ENCODE measurements around the gene LOXL1. TPM values are rescaled to one million over a fixed set of nuclear protein-coding genes. Genes with fewer than 3 reads are reported as not detected.

The LOXL1 gene
- total RNA-seq, 1 donor from 2014 or later, result 280 TPM

DNA sequence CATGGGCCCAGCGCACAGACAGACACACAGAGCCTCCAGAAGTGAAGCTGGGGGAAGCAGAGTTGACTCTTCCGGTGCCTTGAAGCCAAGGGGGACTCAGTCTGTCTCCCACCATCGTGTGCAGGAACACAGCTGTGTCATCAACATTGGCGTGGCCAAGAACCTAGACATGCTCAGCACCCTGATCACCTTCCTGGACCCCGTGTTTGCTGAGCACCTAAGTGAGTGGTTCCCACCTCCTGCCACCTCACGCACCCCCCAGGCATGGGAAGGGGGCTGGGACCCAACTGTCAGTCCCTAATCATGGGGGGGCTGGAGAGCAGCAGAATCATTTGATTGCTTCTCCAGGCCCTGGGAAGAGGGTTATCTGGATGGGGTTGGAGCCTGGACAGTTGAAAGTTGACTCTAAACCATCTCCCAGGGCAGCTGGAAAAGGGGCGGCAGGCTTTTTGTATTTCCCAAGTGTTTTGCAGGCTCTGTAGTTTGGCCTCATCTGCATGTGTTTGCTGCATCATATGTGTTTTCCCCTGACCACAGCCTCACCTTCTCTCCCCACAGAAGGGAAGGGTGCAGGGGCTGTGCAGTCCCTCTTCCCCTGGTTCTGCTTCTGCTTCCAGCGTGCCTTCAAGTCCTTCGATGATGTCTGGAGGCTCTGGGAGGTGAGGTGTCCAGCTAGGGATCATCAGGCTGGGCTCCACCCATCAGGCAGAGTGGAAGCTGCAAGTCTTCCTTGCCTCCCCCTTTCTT lies 40.1 kb upstream of the LOXL1 start:
- Histone ChIP-seq H4K20me1 (ENCODE audit: insufficient read depth, low read length) (no peaks in the 10 kb centered on the region), H3K9me3 (ENCODE audit: insufficient read depth, low read depth, low read length) (no peaks in the 10 kb centered on the region), H3K79me2 (ENCODE audit: insufficient read depth, low read length) (no peaks in the 10 kb centered on the region), H3K4me2 (ENCODE audit: low read length) (no peak overlapping the region), H3K27me3 (ENCODE audit: insufficient read depth, low read length) (peaks cover 9% of the 10 kb centered on the region), H3K4me1 (ENCODE audit: insufficient read depth, low read length) (no peaks in the 10 kb centered on the region), H3K27ac (ENCODE audit: low read depth, low read length) (no peak overlapping the region), H2AFZ (ENCODE audit: low read depth, low read length) (no peak overlapping the region), H3K36me3 (ENCODE audit: insufficient read depth, low read length) (no peaks in the 10 kb centered on the region), H3K4me3 (ENCODE audit: insufficient read depth, low read depth, low read length) (no peak overlapping the region), H3K9ac (ENCODE audit: low read length) (no peak overlapping the region)
- Mint-ChIP-seq H3K27ac (ENCODE audit: unreplicated experiment) (no peak overlapping the region), H3K4me3 (ENCODE audit: unreplicated experiment) (no peak overlapping the region), H3K27me3 (ENCODE audit: low read depth, unreplicated experiment) (peaks cover 78% of the 10 kb centered on the region), H3K36me3 (ENCODE audit: low read depth, unreplicated experiment) (peaks cover 8% of the 10 kb centered on the region), H3K9me3 (ENCODE audit: unreplicated experiment) (peaks cover 4% of the 10 kb centered on the region), H3K4me1 (ENCODE audit: low read depth, unreplicated experiment) (peaks cover 3% of the 10 kb centered on the region)
- TF ChIP-seq, protein P1, sequence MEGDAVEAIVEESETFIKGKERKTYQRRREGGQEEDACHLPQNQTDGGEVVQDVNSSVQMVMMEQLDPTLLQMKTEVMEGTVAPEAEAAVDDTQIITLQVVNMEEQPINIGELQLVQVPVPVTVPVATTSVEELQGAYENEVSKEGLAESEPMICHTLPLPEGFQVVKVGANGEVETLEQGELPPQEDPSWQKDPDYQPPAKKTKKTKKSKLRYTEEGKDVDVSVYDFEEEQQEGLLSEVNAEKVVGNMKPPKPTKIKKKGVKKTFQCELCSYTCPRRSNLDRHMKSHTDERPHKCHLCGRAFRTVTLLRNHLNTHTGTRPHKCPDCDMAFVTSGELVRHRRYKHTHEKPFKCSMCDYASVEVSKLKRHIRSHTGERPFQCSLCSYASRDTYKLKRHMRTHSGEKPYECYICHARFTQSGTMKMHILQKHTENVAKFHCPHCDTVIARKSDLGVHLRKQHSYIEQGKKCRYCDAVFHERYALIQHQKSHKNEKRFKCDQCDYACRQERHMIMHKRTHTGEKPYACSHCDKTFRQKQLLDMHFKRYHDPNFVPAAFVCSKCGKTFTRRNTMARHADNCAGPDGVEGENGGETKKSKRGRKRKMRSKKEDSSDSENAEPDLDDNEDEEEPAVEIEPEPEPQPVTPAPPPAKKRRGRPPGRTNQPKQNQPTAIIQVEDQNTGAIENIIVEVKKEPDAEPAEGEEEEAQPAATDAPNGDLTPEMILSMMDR (IDR thresholded peaks at IDR 0.05; ENCODE audit: insufficient read depth, low read depth, low read length), result no peak
- no peak for TF ChIP-seq EZH2 (IDR thresholded peaks at IDR 0.05; ENCODE audit: insufficient read depth, low read length)
- DNase-seq (ENCODE audit: low read depth) (no peak), FAIRE-seq (no peak)

DNA sequence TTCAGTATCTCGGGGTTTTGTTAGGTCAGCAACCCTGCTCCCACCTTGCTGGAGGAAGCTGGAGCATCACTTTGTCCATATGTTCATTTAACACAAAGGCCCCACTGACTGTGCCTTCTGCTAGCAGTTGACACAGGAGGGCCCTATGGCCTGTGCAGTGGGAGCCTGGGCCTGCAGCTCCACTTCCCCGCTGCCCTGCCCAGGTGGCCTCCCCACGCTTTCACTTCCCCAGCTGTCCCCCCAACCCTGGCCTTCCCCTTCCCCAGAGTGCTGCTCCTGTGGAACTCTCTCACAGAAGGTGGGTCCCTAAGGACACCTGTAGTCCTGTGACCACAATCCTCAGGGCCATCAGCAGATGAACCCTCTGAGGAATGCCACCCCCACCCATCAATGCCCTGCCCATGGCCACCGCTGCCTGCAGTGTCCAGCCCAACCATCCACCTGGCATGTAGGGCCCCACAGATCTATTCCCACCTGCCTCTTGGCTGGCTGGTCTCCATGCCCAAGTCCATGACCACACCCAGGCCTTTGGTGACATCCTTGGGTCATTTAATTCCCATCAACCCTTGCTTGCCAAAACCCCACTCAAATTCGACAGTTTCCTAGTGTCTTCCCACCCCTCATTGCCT lies 39.4 kb upstream of the LOXL1 start:
- H3K27ac Mint-ChIP-seq (ENCODE audit: unreplicated experiment), result no peak overlapping the region
- H3K4me3 ChIP-seq (ENCODE audit: insufficient read depth, low read depth, low read length), result no peak overlapping the region
- peaks cover 79% of the 10 kb centered on the region for H3K27me3 Mint-ChIP-seq (ENCODE audit: low read depth, unreplicated experiment)
- H3K4me1 Mint-ChIP-seq (ENCODE audit: low read depth, unreplicated experiment), result peaks cover 3% of the 10 kb centered on the region
- no peak overlapping the region for H3K27ac ChIP-seq (ENCODE audit: low read depth, low read length)
- peaks cover 8% of the 10 kb centered on the region for H3K36me3 Mint-ChIP-seq (ENCODE audit: low read depth, unreplicated experiment)
- H2AFZ ChIP-seq (ENCODE audit: low read depth, low read length), result no peak overlapping the region
- H4K20me1 ChIP-seq (ENCODE audit: insufficient read depth, low read length), result no peaks in the 10 kb centered on the region
- H3K4me1 ChIP-seq (ENCODE audit: insufficient read depth, low read length), result no peaks in the 10 kb centered on the region
- no peak overlapping the region for H3K9ac ChIP-seq (ENCODE audit: low read length)
- peaks cover 9% of the 10 kb centered on the region for H3K27me3 ChIP-seq (ENCODE audit: insufficient read depth, low read length)
- TF ChIP-seq, protein P1 (IDR thresholded peaks at IDR 0.05; ENCODE audit: insufficient read depth, low read depth, low read length), result no peak
- DNase-seq (ENCODE audit: low read depth), result no peak
- FAIRE-seq, result no peak
- no peak overlapping the region for H3K4me3 Mint-ChIP-seq (ENCODE audit: unreplicated experiment)
- H3K36me3 ChIP-seq (ENCODE audit: insufficient read depth, low read length), result no peaks in the 10 kb centered on the region
- H3K79me2 ChIP-seq (ENCODE audit: insufficient read depth, low read length), result no peaks in the 10 kb centered on the region
- no peak overlapping the region for H3K4me2 ChIP-seq (ENCODE audit: low read length)
- H3K9me3 Mint-ChIP-seq (ENCODE audit: unreplicated experiment), result peaks cover 4% of the 10 kb centered on the region
- no peaks in the 10 kb centered on the region for H3K9me3 ChIP-seq (ENCODE audit: insufficient read depth, low read depth, low read length)

DNA sequence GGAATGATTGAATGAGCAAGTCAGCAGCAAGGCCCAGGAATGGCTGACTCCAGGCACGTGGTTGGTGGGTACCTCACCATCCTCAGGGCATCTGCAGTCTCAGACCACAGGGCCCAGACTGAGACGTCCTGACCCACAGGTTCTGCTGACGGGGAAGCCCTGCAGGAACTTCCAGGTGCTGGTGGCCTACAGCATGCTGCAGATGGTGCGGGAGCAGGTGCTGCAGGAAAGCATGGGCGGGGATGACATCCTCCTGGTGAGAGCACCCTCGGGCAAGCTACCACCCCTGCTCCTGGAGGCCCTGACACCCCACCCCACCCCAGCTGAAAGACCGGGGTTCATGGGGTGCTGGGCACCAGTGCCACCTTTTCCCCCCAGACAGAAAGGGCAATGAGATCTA lies 38.8 kb upstream of the LOXL1 start:
- Histone ChIP-seq H3K9me3 (ENCODE audit: insufficient read depth, low read depth, low read length) (no peaks in the 10 kb centered on the region), H3K79me2 (ENCODE audit: insufficient read depth, low read length) (no peaks in the 10 kb centered on the region), H3K4me2 (ENCODE audit: low read length) (no peak overlapping the region), H3K27ac (ENCODE audit: low read depth, low read length) (no peak overlapping the region), H3K4me3 (ENCODE audit: insufficient read depth, low read depth, low read length) (no peak overlapping the region), H2AFZ (ENCODE audit: low read depth, low read length) (no peak overlapping the region), H3K27me3 (ENCODE audit: insufficient read depth, low read length) (peaks cover 9% of the 10 kb centered on the region), H3K9ac (ENCODE audit: low read length) (no peak overlapping the region), H3K4me1 (ENCODE audit: insufficient read depth, low read length) (no peaks in the 10 kb centered on the region), H3K36me3 (ENCODE audit: insufficient read depth, low read length) (no peaks in the 10 kb centered on the region), H4K20me1 (ENCODE audit: insufficient read depth, low read length) (no peaks in the 10 kb centered on the region)
- H3K9me3 Mint-ChIP-seq (ENCODE audit: unreplicated experiment), result peaks cover 4% of the 10 kb centered on the region
- no peak overlapping the region for H3K4me3 Mint-ChIP-seq (ENCODE audit: unreplicated experiment)
- peaks cover 72% of the 10 kb centered on the region for H3K27me3 Mint-ChIP-seq (ENCODE audit: low read depth, unreplicated experiment)
- no peak overlapping the region for H3K27ac Mint-ChIP-seq (ENCODE audit: unreplicated experiment)
- peaks cover 8% of the 10 kb centered on the region for H3K36me3 Mint-ChIP-seq (ENCODE audit: low read depth, unreplicated experiment)
- DNase-seq (ENCODE audit: low read depth), result no peak
- TF ChIP-seq EZH2 (IDR thresholded peaks at IDR 0.05; ENCODE audit: insufficient read depth, low read length), result no peak
- TF ChIP-seq, protein P1 (IDR thresholded peaks at IDR 0.05; ENCODE audit: insufficient read depth, low read depth, low read length), result no peak
- FAIRE-seq, result no peak
- H3K4me1 Mint-ChIP-seq (ENCODE audit: low read depth, unreplicated experiment), result no peaks in the 10 kb centered on the region

All from astrocyte (in vitro differentiated cells and primary cell).